Amygdala (tissue), 56 donors: Measurements from ENCODE around the gene CPED1.
"Not testable (repeated sequence)": the region's sequence is repeated elsewhere in the genome, so short reads cannot be mapped to it uniquely, and the experiment has no call there.

ENCODE experiments used
- DNase-seq, 56 donors: peaks; one replicate each; lab custom pipeline; 2025; lab: John Stamatoyannopoulos, UW

Gene CPED1

DNA sequence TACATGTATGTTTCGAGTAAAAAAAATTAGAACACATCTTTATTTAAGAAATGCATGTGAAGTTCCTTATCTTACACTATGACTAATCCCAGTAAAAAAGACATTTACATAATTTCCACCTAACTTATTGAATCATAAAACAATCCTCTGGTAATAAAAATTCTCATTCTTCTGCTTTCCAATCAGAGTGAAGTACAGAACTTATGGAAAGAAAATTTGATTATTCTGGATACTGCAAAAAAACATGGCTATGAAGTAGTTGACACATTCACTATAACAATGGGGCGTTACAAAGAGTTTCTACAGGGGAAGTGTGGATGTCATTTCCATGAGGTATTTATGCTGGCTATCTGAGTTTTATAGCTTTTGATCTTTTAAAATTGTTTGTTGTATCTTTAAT, 282.6 kb downstream of the CPED1 start:
- DNase-seq, result no peak

DNA sequence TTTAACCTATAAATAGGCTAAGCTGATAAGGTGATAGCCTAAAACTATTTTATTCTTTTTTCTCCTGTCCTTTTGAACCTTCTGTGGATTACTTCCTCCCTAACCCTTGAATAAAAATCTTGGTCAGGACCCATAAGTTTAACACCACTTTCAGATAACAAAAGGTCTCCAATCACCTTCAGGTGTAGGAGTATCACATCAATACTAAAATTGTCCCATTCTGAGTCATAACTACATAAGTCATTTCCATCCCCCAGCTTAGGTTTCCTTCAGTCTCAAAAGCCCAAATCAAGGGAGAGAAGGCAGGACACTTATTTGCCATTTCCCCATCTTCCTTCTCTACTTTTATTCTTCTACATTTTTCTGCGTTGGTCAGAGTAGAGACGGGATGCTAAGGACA, 283.4 kb downstream of the CPED1 start:
- no peak for DNase-seq

DNA sequence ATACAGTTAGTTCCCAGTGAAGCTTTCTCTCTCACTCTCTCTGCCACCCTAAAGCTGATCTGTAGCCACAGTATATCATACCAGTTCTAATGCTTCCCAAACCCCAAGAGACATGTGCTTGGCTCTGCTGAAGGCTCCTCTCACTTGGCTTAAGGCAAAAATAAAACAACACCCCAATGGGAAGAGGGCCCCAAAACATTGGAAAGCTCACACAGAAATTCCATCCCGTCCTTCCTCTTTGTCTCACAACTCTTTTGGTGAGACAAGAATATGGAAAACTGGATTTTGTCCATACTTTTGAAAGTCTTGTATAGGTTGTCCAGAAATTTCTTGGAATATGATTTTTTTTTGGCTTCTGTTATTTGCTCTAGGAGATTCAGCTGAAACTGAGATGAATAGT, 284.2 kb downstream of the CPED1 start:
- DNase-seq, result no peak

DNA sequence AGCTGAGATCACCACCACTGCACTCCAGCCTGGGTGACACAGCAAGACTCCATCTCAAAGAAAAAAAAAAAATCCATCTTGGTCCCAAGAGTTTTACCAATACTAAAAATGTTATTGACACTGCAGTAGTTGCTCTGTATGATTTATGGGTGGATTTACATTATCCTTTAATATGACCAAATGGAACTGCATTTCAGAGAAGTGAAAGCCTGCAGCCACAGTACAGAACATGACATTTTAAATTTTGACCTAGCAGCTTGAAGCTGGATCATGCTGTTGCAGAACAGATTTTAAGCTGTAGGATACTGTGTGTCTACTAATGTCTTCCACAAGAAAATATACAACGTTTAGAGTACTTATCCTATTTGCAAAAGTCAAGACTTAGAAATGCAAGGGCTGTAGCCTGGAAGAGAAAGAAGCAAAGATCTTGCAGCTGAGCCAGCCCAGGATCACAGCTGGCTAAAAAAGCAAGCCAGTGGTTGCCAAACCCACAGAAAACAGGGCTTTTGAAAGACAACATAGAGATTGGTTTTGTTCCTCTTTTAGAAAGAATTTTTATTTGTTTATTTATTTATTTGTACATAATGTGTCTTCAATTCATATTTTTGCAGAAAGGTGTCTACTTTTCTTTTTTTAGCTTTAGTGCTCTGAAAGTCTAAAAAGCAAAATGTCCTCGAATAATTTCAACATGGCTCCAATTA, 285.1 kb downstream of the CPED1 start:
- DNase-seq, result no peak

DNA sequence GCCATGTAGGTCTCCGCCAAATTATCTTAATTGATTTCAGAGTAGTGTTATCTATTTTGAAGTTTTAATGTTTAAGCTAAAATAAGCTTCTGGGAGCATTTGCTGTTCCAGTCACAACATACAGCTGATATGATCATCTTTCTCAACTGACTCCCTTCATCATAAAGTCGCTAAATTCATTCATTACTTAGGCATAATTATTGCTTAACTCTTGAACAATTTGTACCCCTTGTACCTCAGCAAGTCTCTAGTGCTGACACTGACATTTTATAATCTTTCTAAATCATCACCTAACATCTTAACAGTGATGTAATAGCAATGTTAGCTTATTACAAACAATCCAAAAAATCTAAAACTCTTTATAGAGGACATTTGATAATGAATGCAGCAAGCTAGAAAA, 286.0 kb downstream of the CPED1 start:
- DNase-seq, result no peak

DNA sequence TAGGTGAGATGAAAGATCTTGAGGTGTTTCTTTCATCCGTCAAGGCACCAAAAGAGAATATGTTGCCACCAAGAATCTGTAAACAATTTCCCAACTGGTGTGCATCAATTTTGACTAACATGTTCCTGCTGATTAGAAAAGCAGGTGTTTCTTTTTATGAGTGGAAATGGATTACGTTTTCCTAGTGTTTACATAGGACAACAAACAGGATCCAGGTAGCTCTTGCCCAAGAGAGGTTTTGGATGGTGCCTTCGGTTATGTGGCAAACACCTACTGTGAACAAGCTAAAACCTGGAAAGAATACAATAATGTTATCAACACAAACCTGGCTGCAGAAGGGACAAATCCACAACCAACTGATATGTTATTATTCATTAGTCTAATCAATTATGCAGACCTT, 286.7 kb downstream of the CPED1 start:
- DNase-seq, result no peak

DNA sequence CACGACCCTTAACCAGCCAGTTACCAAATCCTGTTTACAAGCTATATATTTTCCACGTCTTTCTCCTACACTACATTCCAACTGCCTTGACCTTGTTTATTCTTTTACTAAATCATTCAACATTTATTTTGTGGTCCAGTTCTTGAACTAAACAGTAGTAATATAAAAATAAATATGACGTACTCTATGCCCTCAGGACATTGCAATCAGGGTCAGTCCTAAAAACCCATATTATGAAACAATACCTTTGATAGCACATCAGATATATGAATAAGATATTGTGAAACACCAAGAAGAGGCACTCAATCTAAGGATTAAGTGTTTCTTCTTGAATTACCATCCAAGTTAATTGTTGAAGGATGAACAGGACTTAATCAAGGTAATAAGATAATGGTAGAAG, 287.8 kb downstream of the CPED1 start:
- DNase-seq, result no peak

DNA sequence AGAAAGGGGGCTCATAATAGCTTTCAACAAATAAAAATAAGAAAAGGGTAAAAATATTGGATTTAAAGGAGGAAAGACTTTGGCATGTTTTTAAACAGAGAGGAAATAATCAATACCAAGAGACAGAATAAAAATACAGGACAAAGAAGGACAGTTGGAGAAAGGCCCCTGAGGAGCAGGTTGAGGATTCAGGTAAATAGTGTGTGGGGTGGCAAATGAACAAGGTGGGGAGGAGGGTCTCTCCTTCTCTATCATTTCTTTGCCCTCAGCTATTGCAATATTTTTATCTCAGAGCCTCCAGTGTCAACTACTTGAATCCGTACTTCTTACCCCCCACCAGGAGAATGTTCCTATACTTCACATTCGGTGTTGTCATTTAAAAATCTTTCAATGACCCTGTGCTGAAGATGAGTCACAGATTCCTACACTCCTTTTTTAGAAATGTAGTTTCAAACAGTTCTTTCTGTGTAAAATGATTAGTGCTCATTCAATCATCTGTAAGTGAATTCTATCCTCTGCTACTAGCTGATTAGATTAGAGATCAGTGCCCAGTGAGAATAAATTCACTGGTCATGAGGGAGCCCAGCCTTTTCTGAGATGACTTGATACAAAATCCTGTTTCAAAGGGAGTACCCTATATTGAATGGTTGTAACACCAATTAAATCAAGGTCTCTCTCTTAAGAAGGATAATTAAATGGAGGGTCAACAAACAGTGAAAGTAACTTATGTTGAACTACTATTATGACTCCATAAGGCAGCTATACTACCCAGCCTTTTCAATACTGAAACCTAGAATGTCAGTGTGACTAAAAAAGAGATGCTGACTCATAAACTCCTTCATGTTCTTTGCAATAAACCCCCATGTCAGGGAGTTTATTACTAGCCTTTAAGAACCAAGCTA, 289.9 kb downstream of the CPED1 start:
- DNase-seq, result no peak

DNA sequence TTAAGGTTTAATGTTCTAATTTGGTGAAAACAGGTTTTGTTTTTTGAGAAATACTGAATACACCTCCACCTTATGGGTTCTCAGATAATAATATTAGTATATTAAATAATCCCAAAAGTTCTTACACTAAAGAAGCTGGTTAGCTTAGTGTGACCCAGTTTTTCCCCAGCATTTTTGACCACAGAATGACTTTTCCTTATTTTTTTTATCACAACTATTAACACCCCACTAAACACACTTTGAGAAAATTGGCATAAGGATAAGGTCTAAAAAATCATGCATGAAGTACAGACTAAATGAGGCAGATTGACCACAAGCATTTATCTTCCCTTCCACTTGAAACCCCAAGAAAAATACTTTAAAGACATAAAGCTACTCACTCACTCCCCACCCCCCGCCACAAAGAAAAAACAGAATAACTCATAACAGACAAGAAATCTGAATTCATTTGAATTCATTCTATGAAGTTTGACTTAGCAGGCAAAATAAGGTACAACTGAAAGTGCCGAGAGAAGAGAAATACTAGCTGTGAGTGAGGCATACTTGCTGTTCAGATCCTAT, 290.6 kb downstream of the CPED1 start:
- no peak for DNase-seq

DNA sequence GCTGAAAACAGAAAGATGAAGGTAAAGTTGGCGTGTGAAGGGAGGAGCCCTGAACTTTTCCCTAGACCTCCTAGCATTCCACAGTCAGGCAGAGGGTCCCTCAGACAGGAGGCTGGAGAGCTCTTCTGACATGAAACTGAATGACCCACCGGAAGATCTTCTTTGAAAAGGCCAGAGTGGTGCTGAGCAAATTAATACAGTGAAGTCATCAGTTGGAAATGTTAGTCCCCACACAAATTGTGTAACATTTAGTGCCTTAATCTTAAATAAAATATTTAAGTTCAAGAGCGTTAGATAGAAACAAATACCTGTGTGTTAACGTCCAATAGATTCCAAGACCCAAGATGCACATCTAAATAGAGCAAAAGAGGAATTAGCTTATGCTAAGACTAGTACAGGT, 291.3 kb downstream of the CPED1 start:
- no peak for DNase-seq

DNA sequence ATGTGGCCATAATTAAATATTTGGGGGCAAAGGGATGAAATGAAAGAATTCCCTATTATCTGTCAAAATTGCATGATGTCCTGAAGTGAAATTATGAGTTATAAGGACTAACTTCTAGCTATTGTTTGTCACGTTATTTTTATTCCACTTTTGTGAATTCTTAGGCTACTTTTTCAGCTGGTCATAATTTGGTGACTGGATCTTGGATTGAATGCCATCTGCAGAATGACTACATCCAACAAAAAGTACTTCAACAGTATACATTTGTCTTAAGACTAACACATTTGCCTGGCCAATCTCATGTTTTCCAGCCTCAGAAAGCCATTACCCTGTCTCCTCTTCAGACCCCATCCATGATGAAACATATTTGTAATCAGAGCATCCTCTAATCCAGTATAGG, 292.1 kb downstream of the CPED1 start:
- no peak for DNase-seq

DNA sequence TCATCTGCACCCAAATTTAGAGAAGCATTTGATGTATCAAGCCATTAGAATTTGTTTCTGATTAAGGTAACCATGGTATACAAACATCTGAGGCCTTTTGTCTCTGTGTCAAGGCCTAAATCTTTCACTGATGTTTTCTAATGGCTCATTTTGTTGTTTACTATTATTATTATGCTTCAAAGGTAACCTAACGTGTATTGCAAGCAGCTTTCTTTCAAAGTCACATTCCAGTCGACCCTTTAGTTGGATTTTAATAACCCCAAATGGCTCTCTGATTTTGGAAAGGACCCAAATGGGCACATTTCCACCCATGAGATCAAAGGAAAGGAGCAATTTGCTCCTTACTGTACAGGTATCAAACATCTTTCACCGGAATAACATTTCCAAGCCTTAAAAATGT, 293.6 kb downstream of the CPED1 start:
- no peak for DNase-seq

DNA sequence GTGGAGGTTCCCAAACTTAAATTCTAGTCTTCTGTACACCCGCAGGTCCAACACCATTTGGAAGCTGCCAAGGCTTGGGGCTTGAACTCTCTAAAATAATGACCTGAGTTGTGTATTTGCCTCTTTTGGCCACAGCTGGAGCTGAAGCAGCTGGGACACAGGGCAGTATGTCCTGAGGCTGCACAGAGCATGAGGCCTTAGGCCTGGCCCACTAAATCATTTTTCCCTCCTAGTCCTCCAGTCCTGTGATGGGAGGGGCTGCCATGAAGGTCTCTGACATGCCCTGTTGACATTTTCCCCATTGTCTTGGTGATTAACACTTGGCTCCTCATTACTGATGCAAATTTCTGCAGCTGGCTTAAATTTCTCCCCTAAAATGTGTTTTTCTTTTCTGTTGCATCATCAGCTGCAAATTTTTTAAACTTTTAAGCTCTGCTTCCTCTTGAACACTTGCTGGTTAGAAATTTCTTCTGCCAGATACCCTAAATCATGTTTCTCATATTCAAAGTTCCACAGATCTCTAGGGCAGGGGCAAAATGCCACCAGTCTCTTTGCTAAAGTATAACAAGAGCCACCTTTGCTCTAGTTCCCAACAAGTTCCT, 296.7 kb downstream of the CPED1 start:
- DNase-seq, result no peak

DNA sequence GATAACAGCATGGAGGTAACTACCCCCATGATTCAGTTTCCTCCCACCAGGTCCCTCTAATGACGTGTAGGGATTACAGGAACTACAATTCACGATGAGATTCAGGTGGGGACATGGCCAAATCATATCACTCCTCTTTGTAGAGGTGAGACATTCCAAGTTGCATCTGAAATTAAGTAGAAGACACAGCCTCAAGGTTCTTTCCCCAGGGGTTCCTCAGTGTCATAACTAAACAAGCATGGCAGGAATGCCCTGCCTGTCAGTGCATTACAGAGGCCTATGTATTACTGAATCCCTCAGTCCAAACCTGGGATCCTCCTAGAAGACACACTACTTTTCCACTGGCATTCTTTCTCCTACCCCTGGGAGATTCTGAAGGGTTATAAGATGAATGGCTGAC, 297.7 kb downstream of the CPED1 start:
- DNase-seq, result no peak

DNA sequence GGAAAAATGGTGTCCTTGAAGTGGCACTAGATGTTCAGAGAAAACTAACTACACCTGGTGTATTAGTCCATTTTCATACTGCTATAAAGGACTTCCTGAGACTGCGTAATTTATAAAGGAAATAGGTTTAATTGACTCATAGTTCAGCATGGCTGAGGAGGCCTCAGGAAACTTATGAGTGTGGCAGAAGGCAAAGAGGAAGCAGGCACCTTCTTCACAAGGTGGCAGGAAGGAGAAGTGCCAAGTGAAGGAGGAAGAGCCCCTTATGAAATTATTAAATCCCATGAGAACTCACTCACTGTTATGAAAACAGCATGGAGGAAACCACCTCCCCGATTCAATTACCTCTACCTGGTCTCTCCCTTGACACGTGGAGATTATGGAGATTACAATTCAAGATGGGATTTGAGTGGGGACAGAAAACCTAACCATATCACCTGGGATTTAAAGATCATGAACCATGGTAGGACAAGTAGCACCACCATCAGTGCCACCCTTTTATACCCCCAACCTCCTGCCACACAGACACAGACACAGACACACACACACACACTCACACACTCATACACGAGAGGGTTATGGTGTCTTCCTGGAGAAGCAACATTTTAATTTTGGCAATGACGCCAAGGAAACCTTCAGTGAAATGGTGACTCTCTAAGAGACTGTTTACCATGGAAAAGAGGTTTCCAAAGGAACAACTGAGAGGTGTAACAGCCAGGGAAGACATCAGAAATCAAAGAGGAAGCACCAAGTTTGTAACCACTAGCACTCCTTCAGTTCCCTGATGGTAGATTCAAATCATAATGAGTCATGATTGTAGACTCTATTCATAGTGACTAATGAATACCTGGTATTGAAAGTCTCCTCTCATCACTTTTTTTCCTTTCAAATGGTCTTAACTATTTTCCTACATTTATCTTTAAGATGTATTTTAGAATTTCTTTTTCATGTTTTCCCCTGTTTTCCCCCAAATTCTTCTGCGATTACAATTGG, 298.5 kb downstream of the CPED1 start:
- DNase-seq, result no peak

DNA sequence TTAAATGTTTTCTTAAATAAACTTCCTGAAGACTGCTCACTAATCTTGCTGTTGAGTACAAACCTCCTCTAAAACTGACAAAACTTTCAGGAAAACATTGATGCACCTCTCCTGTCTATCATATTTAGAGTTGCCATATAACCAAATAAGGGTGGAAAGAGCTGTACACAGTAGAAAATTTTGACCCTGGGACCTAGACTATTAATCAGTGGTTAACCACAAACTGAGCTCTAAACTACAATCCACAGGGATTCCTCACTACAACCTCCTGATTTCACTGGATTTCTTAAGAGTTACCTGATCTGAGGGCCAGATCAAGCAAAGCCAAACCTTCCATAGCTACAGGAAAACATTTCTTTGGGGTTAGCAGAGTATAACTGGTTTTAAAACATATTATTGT, 300.4 kb downstream of the CPED1 start:
- DNase-seq, result no peak

DNA sequence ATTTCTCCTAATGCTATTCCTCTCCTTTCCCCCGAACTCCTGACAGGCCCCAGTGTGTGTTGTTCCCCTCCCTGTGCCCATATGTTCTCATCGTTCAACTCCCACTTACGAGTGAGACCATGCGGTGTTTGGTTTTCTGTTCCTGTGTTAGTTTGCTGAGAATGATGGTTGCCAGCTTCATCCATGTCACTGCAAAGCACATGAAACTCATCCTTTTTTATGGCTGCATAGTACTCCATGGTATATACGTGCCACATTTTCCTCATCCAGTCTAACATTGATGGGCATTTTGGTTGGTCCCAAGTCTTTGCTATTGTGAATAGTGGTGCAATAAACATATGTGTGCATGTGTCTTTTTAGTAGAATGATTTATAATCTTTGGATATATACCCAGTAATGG, 301.4 kb downstream of the CPED1 start:
- DNase-seq, result not testable (repeated sequence)

DNA sequence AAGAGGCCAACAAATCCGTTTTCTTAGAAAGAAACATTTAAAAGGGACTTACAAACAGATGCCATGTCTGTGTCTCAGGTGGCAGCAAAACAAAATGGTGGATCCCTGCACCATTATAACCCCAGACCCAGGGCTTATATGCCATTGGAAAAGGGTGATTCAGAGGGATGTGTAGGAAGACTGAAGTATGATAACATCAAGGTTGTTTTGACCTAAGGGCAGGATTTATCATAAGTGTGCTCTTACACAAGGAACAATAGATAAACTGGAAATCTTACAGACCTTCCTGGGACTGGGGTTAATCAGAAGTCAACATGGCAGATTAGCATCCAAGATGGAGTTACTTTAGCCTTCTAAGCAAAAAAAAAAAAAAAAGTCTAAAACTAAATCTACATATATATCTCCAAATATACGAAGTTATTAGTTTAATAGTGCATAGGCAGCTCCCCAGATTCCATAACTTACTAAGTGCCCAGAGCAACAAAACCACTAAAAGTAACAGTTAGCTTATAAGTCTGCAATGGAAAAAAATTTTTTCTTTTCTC, 306.0 kb downstream of the CPED1 start:
- DNase-seq, result no peak

DNA sequence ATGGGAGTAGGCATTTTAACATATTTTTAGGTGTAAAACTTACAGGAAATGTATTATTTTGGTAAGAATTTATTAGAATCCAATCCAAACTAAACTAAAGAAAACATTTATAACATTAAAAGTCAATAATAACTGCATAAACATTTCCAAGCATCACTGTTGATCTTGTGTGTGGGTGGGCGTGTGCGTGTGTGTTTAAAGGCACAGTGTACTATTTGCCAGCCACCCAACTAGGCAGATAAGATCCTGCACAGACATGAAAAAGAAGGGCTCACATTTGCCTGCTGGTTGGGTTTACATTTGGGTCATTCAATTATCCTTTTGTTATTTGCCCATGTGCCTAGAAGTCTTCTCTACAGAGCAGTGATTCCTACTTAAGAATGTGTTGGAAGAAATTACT, 309.3 kb downstream of the CPED1 start:
- DNase-seq, result no peak

DNA sequence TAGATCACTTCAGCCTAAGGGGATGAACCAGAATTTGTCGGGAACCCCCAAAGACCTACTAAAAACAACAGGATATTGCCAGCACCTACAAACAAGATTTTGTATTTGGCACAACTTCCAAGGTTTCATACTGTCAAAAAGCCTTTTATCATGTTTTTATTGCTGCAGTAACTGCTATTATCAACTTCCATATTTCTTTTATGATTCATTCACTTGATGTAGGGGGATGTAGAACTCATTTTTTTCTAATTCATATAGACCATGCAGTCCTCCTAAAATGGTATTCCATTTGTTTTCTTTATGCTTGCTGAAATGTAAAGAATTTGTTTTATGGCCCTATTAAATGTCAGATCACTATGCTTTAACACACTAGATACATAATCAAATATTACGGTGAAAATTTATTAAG, 310.3 kb downstream of the CPED1 start:
- no peak for DNase-seq
